Measurements from ENCODE around the gene ITGA3.

The ITGA3 gene

GRCh38 chr17:50055055-50055425, 870 bp upstream of the ITGA3 start:
- CTCF ChIA-PET, result interaction anchor here (1.4 to 3.1 kb wide), 3 partner anchors 9 to 32 kb away, joined by 3 to 13 read pairs (median 4); no protein-coding TSS in a partner anchor
- TF ChIP-seq, protein P1, sequence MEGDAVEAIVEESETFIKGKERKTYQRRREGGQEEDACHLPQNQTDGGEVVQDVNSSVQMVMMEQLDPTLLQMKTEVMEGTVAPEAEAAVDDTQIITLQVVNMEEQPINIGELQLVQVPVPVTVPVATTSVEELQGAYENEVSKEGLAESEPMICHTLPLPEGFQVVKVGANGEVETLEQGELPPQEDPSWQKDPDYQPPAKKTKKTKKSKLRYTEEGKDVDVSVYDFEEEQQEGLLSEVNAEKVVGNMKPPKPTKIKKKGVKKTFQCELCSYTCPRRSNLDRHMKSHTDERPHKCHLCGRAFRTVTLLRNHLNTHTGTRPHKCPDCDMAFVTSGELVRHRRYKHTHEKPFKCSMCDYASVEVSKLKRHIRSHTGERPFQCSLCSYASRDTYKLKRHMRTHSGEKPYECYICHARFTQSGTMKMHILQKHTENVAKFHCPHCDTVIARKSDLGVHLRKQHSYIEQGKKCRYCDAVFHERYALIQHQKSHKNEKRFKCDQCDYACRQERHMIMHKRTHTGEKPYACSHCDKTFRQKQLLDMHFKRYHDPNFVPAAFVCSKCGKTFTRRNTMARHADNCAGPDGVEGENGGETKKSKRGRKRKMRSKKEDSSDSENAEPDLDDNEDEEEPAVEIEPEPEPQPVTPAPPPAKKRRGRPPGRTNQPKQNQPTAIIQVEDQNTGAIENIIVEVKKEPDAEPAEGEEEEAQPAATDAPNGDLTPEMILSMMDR (IDR thresholded peaks at IDR 0.05; ENCODE audit: control extremely low read depth, extremely low read depth, low read depth, missing control alignments), result no peak
- no peak for DNase-seq (ENCODE audit: extremely low spot score)
- POLR2A ChIA-PET, result no interaction called here

DNA sequence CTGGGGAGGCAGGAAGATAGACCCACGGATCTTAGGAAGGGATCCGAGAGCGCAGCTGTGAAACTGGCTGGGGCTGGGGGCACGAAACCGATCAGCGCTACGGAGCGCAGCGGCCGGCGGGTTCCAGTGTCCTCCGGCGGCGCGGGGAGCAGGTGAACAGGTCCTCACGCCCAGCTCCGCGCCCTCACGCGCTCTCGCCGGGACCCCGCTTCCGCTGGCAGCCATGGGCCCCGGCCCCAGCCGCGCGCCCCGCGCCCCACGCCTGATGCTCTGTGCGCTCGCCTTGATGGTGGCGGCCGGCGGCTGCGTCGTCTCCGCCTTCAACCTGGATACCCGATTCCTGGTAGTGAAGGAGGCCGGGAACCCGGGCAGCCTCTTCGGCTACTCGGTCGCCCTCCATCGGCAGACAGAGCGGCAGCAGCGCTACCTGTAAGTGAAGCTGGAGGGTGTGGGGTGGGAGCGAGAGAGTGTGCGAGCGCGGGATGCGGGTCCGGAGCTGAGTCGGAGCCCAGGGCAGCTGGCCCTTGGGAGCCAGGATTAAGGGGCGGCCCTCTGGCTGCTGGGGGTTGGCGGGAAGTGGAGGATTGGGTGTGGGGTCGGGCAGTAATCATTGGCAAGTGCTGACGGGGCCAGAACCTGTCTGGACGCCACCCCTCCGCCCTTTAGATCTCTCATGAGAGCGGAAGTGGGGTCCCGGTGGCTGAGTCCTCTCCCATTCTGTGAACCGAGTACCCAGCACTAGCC, 479 bp downstream of the ITGA3 start:
- ChIA-PET CTCF (interaction anchor here (0.6 to 3.1 kb wide), 10 partner anchors 9 to 59 kb away, joined by 3 to 18 read pairs (median 4); no protein-coding TSS in a partner anchor), POLR2A (no interaction called here)
- DNase-seq (ENCODE audit: extremely low spot score), result peak; percentile 79
- TF ChIP-seq, protein P1 (IDR thresholded peaks at IDR 0.05; ENCODE audit: control extremely low read depth, extremely low read depth, low read depth, missing control alignments), result peak; percentile 66

GRCh38 chr17:50056961-50057330, 1.0 kb downstream of the ITGA3 start:
- TF ChIP-seq, protein P1 (IDR thresholded peaks at IDR 0.05; ENCODE audit: control extremely low read depth, extremely low read depth, low read depth, missing control alignments), result no peak
- DNase-seq (ENCODE audit: extremely low spot score), result no peak
- ChIA-PET POLR2A (no interaction called here), CTCF (interaction anchor here (0.7 to 3.1 kb wide), 9 partner anchors 9 to 60 kb away, joined by 3 to 18 read pairs (median 5); no protein-coding TSS in a partner anchor)

DNA sequence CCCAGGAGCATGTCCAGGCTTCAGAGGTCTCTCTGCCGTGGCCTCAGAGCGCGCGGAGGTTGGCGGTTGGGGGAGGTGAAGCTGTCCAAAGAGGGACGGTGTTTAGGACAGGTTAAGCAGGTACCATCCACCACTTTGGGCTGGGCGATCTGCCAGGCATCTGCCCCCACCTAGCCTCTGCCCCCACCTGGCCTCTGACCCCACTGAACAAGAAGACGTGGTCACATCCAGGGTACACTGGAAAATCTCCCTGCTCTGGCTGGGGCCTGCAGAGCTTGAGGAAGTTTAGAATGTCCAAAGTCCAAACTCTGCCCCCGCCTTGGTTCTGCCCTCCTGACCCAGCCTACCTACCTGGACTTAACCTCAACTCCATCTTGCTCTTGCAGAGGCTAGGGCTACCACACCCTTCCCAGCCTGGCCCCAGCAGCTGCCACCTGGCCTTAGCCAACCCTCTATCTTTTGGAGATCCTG, 1.6 kb downstream of the ITGA3 start:
- POLR2A ChIA-PET, result no interaction called here
- TF ChIP-seq, protein P1 (IDR thresholded peaks at IDR 0.05; ENCODE audit: control extremely low read depth, extremely low read depth, low read depth, missing control alignments), result no peak
- no peak for DNase-seq (ENCODE audit: extremely low spot score)
- CTCF ChIA-PET, result interaction anchor here (1.2 to 3.1 kb wide), 4 partner anchors 30 to 61 kb away, joined by 3 to 18 read pairs (median 9); no protein-coding TSS in a partner anchor

- ChIA-PET CTCF (interaction anchor here (1.2 kb wide), 1 partner anchor 53 kb away, joined by 3 read pairs; no protein-coding TSS in a partner anchor), POLR2A (no interaction called here)
- DNase-seq (ENCODE audit: extremely low spot score), result no peak
Observed at GRCh38 chr17:50058296-50058953, 2.5 kb downstream of the ITGA3 start.

GRCh38 chr17:50059256-50059655, 3.3 kb downstream of the ITGA3 start:
- TF ChIP-seq, protein P1 (IDR thresholded peaks at IDR 0.05; ENCODE audit: control extremely low read depth, extremely low read depth, low read depth, missing control alignments), result no peak
- CTCF ChIA-PET, result interaction anchor here (1.0 to 1.2 kb wide), 2 partner anchors 15 to 169 kb away, joined by 3 to 4 read pairs; no protein-coding TSS in a partner anchor
- POLR2A ChIA-PET, result no interaction called here
- no peak for DNase-seq (ENCODE audit: extremely low spot score)

More at GRCh38 chr17:50058296-50058953, 2.5 kb downstream of the ITGA3 start:
- TF ChIP-seq, protein P1 (IDR thresholded peaks at IDR 0.05; ENCODE audit: control extremely low read depth, extremely low read depth, low read depth, missing control alignments), result no peak
